NCI-H1048 (cell line): ENCODE results near the gene CEP85.
"Not testable (repeated sequence)": the region's sequence is repeated elsewhere in the genome, so short reads cannot be mapped to it uniquely, and the experiment has no call there.

Source experiments
- DNase-seq: peaks from one replicate; lab custom pipeline; 2025; lab: John Stamatoyannopoulos, UW

The CEP85 gene

GRCh38 chr1:26221094-26221493 is 12.9 kb upstream of the CEP85 start:
- DNase-seq = no peak

DNA sequence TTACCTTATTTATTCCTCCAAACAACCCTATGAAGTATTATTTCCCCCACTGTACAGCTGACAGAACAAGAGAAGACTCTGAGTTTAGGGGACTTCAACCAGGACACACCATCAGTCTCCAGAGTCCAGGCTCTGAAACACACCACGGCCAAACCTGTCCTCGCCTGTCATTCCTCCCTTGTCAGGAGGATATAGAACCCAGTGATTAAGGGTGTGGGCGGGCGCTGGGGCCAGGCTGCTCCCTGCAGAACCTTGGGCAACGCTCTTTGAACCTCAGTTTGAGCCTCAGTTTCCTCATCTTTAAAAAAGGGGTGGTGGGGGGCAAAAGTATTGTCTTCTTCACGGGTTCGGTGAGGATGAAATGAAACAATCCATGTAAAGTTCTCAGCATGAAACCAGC is 9.4 kb upstream of the CEP85 start:
- no peak for DNase-seq

DNA sequence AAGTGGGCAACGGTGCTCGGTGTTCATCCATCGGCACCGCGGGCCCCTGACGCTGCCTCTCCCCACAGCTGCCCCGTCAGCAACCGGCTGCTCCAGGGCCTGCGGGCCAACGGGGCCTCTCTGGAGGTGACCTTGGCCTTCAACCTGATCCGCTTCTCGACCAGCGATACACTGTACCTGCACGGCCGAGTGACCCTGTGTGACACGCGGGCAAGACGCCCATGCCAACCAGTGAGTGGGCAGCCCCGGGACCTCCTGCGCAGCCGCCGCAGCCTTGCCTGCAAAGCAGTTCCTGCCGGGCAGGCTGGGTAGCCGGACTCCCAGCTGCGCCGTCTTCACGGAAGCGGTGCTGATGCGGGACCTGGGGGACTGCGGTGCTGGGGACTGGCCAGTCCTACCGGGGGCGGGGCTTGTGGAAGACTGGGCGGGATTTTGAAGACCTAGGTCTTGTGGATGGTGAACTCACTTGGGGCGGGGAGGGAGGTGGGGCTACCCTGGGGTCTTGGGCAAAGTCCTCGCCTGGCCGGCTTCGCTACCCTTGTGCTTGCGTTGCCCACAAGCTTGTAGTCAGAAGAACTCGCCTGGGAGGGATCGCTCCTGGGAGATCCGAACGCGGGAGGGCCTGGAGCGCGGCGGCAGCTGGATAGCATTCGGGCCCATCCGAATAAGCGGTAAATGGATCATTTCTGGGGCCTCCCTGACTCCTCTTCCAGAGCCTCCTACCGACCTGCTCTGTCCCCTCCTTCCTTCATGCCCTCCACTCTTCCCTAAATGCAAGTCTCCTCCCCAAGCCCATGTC is 8.8 kb upstream of the CEP85 start:
- no peak for DNase-seq

DNA sequence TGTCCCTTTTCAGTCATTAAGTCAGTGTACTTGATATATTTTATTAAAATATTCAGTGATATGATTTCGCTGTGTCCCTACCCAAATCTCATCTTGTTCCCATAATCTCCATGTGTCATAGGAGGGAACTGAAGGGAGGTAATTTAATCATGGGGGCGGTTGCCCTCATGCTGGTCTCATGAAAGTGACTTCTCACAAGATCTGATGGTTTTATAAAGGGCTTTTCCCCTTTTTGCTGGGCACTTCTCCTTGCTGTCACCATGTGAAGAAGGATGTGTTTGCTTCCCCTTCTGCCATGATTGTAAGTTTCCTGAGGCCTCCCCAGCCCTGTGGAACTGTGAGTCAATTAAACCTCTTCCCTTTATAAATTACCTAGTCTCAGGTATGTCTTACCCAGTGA is 3.3 kb upstream of the CEP85 start:
- not testable (repeated sequence) for DNase-seq

- no peak for DNase-seq
Observed at GRCh38 chr1:26234644-26235370, 807 bp downstream of the CEP85 start.

DNA sequence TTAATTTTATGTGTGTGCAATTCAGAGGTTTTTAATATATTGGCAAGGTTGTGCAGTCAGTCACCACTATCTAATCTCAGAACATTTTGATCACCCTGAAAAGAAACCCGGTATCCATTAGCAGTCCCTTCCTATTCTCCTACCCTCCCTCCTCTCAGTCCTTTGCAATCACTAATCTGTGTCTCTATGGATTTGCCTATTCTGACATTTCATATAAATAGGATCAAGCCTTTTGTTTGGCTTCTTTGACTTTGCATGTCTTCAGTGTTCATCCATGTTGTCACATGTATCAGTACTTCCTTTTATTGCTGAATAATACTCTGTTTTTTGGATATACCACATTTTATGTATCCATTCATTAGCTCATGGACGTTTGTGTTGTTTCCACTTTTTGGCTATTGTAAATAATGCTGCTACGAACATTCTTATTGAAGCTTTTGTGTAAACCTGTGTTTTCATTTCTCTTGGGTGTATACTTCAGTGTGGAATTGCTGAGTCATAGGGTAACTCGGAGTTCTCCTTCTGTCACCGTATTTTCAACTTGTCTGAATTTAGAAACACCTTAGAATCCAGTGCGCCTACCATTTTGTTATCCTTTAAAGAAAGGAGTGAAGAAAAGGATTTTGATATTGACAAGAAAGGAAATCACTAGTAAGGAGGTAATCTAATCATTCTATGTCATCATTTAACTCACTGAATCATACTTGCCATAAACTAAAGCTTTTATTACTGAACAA is 3.4 kb downstream of the CEP85 start:
- no peak for DNase-seq

- no peak for DNase-seq
Observed at GRCh38 chr1:26239936-26240335, 5.9 kb downstream of the CEP85 start.

GRCh38 chr1:26252718-26253117 is 18.7 kb downstream of the CEP85 start:
- no peak for DNase-seq

DNA sequence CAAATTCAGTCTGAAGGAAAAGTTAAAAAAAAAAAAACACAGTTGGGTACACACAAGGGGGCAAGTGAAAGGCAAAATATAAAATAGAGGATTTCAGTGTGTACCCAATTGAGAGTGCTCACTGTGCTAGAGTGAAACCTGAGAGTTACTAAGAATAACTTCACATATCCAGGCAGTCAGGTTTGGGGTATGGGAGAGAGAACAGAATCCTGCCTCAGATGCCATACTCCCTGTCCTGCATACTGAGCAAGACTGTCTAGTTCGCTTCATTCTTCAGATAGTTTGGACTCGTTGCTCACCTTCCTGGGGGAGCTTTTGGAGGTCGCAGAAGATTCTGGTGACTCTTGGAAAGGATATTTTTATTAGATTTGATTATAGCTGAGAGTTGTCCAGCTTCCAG is 20.4 kb downstream of the CEP85 start:
- DNase-seq = no peak

DNA sequence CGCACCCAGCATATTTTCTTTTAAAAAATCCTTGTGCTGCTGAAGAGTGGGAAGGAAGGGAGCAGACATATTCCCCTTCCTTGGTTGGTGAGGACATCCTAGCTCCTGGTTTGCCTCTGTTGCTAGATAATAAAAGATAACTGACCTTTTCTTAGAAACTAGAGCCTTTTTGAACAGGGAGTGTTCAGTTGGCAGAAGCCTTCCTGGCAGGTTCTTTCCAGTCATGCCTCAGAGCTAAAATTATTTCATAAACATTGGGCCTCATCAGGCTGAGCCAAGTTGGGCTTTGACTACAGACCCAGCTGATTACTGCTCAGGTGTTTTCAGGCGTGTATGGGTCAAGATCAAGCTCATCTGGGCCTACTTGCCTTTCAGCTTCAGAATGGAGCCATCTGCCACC is 23.2 kb downstream of the CEP85 start:
- no peak for DNase-seq

- no peak for DNase-seq
Observed at GRCh38 chr1:26259005-26259404, 25.0 kb downstream of the CEP85 start.

DNA sequence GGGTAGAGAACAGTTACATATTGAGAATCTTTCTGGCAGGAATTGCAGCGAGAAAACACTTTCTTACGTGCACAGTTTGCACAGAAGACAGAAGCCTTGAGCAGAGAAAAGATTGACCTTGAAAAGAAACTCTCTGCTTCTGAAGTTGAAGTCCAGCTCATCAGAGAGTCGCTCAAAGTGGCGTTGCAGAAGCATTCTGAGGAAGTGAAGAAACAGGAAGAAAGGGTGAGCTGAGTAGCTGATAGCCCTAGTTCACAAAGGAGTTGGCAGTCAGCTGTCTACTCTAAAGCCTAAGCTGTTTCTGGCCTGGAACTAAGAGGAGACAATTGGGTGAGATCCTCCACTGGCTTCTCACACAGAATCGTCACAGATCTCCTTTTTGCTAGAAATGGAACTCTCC is 25.6 kb downstream of the CEP85 start:
- DNase-seq = no peak

GRCh38 chr1:26263212-26263611 is 29.2 kb downstream of the CEP85 start:
- DNase-seq = no peak

GRCh38 chr1:26265405-26265804 is 31.4 kb downstream of the CEP85 start:
- DNase-seq = no peak

DNA sequence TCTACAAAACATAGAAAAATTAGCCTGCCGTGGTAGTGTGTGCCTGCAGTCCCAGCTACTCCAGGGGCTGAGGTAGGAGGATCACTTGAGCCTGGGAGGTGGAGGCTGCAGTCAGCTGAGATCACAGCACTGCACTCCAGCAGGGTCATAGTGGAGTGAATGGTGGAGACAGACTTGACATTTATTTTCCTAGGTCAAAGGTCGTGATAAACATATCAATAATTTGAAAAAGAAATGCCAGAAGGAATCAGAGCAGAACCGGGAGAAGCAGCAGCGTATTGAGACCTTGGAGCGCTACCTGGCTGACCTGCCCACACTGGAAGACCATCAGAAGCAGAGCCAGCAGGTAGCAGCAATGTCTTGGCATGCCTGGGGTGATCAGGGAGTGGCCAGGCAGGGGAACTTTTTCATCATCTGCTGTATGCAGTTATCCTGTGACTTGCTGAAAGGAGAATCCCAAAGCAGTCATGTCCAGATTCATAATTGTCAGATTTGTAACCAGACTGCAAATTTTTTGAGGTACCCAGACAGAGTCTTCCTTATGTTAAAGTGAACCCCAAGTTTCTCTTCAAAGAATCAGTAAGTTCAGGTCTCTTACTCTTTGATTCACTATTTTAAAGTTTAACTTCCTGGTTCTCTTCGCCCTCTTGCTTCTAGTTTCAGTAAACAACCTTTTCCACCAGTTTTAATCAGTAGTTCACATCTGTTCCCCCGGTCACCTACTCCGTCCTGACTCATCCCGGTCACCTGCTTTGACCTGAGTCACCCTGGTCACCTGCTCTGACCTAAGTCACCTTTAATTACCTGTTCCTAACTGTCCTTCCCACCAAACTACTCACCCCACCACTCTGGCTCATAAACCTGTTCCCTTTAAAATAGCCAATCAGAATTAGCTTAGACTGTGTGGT is 34.5 kb downstream of the CEP85 start:
- no peak for DNase-seq

DNA sequence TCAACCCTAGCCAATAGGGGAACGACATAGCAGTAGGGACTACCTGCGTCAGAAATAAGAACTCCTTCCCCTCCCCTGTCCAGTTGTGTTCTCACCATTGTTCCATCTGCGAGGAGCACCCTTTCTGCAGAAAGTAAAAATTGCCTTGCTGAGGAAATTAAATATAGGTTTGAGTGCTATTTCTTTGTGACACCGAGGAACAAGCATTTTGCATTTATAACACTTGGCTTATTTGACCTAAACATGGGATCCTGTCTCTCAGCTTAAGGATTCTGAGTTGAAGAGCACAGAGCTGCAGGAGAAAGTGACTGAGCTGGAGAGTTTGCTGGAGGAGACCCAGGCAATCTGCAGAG is 35.2 kb downstream of the CEP85 start:
- no peak for DNase-seq

DNA sequence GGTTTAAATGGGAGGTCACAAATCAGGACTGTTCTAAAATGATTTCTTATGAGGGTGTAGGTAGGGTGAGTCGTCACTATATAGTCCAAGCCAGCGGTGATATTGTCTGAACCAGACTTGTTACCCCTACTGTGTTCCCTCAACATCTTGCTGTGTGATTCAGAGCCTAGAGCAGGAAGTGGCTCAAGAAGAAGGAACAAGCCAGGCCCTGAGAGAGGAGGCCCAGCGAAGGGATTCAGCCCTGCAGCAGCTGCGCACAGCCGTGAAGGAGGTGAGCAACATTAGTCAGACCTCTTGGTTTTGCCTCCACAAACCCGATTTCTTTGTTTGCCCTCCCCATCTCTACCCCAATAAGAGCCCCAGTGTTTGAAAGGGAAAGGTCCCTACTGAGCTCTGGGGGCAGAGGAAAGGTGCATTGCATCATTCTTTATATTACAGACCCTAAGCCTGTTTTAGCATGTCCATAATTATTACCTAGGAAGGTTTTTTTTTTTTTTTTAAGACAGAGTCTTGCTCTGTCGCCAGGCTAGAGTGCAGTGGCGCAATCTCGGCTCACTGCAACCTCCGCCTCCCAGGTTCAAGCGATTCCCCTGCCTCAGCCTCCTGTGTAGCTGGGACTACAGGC is 40.9 kb downstream of the CEP85 start:
- no peak for DNase-seq

DNA sequence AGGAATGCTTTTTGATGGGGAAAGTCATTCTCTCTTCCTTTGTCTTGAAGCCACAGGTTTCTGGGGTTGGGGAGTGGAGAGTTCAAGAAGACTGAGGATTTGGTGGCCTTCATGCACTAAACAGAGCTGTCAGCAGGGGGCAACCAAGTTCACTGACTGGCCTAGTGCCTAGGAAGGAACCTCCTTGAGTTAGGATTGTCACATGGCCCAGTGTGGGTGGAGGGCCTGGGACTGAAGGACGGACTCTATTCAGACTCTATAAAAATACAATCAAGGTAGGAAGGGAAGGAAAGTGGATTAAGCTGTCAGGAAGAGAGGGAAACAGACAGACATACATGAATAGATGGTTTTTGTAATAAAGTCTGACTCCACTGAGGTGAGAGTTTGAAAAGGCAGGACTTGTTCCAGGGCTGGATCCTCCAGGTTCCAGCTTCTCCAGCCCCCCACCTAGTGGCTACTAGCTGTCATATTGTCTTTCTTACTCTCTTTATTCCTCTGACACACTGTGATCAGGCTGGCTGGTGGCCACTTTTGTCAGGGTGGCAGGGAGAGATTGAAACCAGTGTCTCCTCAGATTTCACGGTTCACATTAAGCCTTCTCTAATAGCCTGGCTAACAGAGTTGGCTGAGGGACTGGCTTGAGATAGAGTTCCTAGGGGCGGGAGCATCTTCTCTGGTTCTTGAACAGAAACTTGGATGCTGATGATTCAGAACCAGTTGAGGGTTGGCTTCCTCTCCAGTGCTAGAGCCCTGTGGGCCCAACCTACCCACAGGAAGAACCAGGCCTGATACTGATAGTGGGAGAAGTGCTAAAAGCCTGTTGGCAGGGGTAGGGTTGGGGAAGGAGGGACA is 41.8 kb downstream of the CEP85 start:
- no peak for DNase-seq

DNA sequence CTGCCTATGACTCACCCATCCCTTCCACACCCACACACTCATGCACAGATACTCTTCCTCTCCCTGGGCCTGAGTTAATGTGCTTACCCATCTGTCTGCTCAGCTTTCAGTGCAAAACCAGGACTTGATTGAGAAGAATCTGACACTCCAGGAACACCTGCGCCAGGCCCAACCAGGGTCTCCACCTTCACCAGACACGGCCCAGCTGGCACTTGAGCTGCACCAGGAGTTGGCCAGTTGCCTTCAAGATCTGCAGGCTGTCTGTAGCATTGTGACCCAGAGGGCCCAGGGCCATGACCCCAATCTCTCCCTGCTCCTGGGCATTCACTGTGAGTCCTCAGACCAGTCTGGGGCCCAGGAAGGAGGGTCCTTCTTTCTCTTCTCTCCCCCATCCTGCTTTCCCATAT is 42.4 kb downstream of the CEP85 start:
- DNase-seq = no peak

DNA sequence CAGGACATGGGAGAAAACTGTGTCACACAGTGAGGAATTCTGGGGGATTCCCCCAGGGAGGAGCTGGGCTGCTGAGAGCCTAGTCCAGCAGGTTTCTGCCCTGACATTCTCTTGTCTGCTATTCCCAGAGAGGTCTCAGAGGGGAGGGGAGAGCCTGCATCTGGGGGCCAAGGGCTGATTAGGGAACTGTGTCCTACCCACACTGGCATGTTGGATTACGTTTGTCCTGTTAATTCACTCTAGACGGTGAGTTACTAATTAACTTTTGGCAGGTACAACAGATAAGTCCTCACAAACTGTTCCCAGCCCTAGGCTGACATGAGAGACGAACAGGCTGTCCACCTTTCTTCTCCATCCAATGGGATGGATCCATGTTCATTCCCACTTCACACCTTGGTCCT is 43.3 kb downstream of the CEP85 start:
- DNase-seq = no peak

DNA sequence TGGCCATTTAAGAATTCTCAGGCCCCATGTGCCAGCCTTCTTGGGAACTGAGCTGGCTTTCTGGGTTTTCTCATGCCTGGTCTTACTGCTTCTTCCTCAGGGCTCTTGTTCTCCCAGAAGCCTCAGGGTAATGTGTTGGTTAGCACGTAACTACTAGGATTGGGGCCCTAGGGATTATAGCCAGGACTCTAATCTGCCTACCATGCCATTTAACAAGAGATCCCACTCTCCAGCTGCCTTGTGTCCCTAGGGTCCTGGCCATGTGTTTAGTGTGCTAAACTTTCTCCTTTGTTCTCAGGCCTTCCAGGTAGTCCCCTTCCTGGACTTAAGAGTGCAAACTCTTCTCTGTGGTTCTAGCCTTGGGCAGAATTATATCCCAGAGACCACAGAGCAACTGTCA is 43.7 kb downstream of the CEP85 start:
- DNase-seq = no peak
